Measurements from ENCODE around the gene DPH1. TPM values are rescaled to one million over a fixed set of nuclear protein-coding genes. Genes with fewer than 3 reads are reported as not detected.
A peak's percentile ranks its signal among the peaks of the same experiment; 100 is the strongest.
"Not testable (repeated sequence)": the region's sequence is repeated elsewhere in the genome, so short reads cannot be mapped to it uniquely, and the experiment has no call there.

DPH1 gene
- total and polyA plus RNA-seq, 8 donors, result 30.7 to 53.3 (median 46.5) TPM

GRCh38 chr17:2012499-2012898, 17.5 kb upstream of the DPH1 start:
- no peak for TF ChIP-seq CTCF (IDR thresholded peaks at IDR 0.05)
- H3K4me3 ChIP-seq, result no peak overlapping the region
- ATAC-seq (no peak), DNase-seq (no peak)
- H3K27me3 ChIP-seq, result no peaks in the 10 kb centered on the region
- peaks cover 8 to 13% of the 10 kb centered on the region in 2 donors for H3K4me1 ChIP-seq
- intact Hi-C loops (cut with DNase I), result no loop called here
- H3K36me3 ChIP-seq, result no peaks in the 10 kb centered on the region
- no peaks in the 10 kb centered on the region for H3K9me3 ChIP-seq
- H3K27ac ChIP-seq, result no peak overlapping the region

- H3K27ac ChIP-seq; DNase-seq; H3K4me3 ChIP-seq; H3K9me3 ChIP-seq; H3K27me3 ChIP-seq; intact Hi-C loops (cut with DNase I); H3K36me3 ChIP-seq: not testable (repeated sequence)
- ATAC-seq, result peak; percentile 48
- peaks cover 8 to 13% of the 10 kb centered on the region in 2 donors for H3K4me1 ChIP-seq
These were observed 16.5 kb upstream of the DPH1 start for GRCh38 chr17:2013220-2013993.

GRCh38 chr17:2013994-2014317, 16.0 kb upstream of the DPH1 start:
- H3K27me3 ChIP-seq, result peaks cover 0 to 11% of the 10 kb centered on the region in 2 donors
- intact Hi-C loops (cut with DNase I), result no loop called here
- H3K4me1 ChIP-seq, result peaks cover 8 to 13% of the 10 kb centered on the region in 2 donors
- no peak for TF ChIP-seq CTCF (IDR thresholded peaks at IDR 0.05)
- no peak overlapping the region for H3K4me3 ChIP-seq
- DNase-seq (no peak), ATAC-seq (peak; percentile 32)
- no peaks in the 10 kb centered on the region for H3K9me3 ChIP-seq
- no peak overlapping the region for H3K27ac ChIP-seq
- no peaks in the 10 kb centered on the region for H3K36me3 ChIP-seq

- intact Hi-C loops (cut with DNase I), result no loop called here
- ATAC-seq, result no peak
These were observed 14.6 kb upstream of the DPH1 start for GRCh38 chr17:2015314-2015713.

GRCh38 chr17:2016494-2016893, 13.5 kb upstream of the DPH1 start:
- H3K36me3 ChIP-seq, result no peaks in the 10 kb centered on the region
- intact Hi-C loops (cut with DNase I), result no loop called here
- DNase-seq, result no peak
- no peak overlapping the region for H3K27ac ChIP-seq
- ATAC-seq, result no peak
- peaks cover 5 to 8% of the 10 kb centered on the region in 2 donors for H3K4me1 ChIP-seq
- H3K27me3 ChIP-seq, result peaks cover 0 to 31% of the 10 kb centered on the region in 2 donors
- no peak overlapping the region for H3K4me3 ChIP-seq
- no peaks in the 10 kb centered on the region for H3K9me3 ChIP-seq
- TF ChIP-seq CTCF (IDR thresholded peaks at IDR 0.05), result no peak

More at GRCh38 chr17:2015314-2015713, 14.6 kb upstream of the DPH1 start:
- Histone ChIP-seq H3K36me3 (no peaks in the 10 kb centered on the region), H3K27me3 (peaks cover 0 to 22% of the 10 kb centered on the region in 2 donors), H3K4me3 (no peak overlapping the region), H3K9me3 (no peaks in the 10 kb centered on the region), H3K4me1 (peaks cover 8 to 13% of the 10 kb centered on the region in 2 donors), H3K27ac (no peak overlapping the region)
- no peak for DNase-seq
- TF ChIP-seq CTCF (IDR thresholded peaks at IDR 0.05), result no peak

Measured in left lung (tissue), 10 donors.